KG1 (cell line): ENCODE results near the gene ASZ1.

Experiments
- DNase-seq: peaks from one replicate; lab custom pipeline; 2025; lab: John Stamatoyannopoulos, UW

The ASZ1 gene

DNA sequence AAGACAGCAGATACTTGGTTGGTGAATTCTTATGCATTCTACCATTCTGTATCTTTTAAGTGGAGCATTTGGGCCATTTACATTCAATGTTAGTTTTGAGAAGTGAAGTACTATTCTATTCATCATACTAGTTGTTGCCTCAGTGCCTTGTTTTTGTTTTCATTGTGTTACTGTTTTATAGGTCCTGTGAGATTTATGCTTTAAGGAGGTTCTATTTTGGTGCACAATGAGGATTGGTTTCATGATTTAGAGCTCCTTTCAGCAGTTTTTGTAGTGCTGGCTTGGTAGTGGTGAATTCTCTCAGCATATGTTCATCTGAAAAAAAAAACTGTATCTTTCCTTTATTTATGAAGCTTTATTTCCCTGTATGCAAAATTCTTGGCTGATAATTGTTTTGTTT is 81.1 kb downstream of the ASZ1 start:
- DNase-seq, result no peak

GRCh38 chr7:117338020-117338419 is 89.3 kb downstream of the ASZ1 start:
- no peak for DNase-seq

- no peak for DNase-seq
Observed at GRCh38 chr7:117333168-117333567, 94.1 kb downstream of the ASZ1 start.

DNA sequence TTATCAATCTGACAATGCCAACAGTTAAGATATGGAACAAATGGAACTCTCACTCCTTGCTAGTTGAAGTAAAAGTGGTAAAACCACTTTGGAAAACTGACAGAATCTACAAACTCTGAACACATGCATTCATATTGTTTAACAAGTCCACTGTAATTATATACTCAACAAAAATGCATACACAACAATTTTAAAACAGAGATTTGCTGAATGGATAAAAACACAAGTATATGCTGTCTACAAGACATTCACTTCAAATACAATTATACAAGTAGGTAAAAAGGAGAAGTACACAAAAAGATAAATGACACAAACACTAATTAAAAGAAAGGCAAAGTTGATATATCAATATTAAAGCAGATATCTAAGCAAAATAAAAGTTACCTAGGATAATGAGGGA is 95.3 kb downstream of the ASZ1 start:
- DNase-seq, result no peak

- no peak for DNase-seq
Observed at GRCh38 chr7:117325836-117326235, 101.5 kb downstream of the ASZ1 start.

DNA sequence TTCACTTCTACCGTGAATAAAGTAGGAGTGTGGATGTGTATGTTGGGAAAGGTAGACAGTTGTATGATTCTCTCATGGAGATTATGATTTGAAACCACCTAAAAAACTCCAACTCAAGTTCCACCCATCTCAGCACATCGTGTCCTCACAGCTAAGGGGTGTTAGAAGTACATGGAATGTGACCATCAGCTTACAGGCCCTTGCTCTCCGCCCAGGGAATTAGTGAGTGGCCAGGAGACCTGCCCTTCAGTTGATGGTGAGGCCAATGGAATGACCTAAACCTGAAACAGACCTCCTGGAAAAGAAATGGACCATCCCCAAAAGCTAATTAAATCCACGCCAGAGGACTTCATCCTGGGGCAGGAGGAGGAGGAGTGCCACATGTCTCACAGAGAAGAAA is 102.3 kb downstream of the ASZ1 start:
- DNase-seq, result no peak

DNA sequence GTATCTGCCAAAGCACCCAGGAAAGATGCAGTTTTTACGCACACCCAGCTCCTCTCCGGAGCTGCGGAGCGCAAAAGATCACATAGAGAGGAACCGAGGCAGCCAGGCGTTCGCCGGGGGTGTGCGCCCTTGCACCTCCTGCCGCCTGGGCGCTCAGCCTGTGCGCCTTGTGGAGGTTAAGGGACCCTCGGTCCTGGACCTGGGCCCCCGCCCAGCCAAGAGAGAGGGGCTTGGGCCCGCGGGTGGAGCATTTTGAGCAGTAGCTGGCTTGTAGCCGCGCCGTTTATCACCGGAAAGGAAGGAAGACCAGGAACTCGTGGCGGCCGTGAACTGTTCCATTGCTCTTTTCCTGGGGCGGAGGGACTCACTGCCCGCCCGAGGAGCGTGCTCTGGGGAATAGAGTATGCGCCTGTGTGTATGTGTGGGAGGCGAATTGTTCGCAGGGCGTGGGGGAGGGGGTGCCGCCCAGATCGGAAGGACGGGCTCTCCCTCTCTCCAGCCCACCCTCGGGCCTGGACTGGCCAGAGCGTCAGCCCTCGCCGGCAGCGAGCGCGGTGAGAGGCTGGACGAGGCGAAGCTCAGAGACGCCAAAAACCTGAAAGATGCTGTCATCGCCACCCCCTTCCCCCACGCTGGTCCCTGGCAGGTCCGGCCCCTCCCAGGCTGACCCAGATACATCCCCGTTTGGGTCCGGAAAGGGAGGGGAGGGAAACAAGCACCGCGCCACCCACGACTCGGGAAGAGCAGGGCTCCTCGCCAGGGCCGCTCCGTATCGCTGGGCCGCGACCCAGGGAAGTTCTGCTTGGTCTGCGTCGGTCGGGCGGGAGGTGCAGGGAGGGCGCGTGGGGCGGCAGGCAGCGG is 103.2 kb downstream of the ASZ1 start:
- DNase-seq, result no peak

GRCh38 chr7:117323305-117323850 is 103.9 kb downstream of the ASZ1 start:
- no peak for DNase-seq

- DNase-seq, result no peak
Observed at GRCh38 chr7:117322741-117323304, 104.5 kb downstream of the ASZ1 start, which contains the start of gene WNT2. WNT2 (minus strand) TSS chr7:117323058; CDS start chr7:117322989, 69 bp downstream.

GRCh38 chr7:117320523-117320922 is 106.8 kb downstream of the ASZ1 start:
- DNase-seq, result no peak

DNA sequence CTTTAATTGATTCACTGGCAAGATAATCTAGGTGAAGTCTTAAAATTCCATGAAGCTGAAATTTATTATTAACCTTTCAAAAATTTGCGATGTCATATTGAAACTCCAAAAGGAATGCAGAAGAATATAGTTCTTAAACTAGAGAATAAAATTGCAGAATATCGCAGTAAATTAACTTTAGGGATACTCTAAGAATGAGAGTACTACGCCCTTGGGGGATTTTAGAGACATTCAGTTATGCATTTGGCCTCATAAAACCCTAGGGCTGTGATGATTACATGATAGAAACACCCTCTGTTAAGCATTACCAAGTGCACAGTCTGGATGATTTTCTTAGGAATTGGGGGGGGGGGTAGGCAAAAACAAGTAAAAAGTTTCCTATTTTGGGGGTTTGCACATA is 108.1 kb downstream of the ASZ1 start:
- DNase-seq, result no peak

- DNase-seq, result no peak
Observed at GRCh38 chr7:117313582-117313981, 113.7 kb downstream of the ASZ1 start.
